Activated CD8-positive, alpha-beta memory T cell treated with anti-CD3 and anti-CD28 coated beads for 36 hours (primary cell): ENCODE data around the gene RNU6-9. TPM values are rescaled to one million over a fixed set of nuclear protein-coding genes. Genes with fewer than 3 reads are reported as not detected.

ENCODE experiments used
- CTCF ChIA-PET: fragments of 350-600 bp; sonication (Branson Sonifier 250); formaldehyde crosslinking; loops from one replicate; lab custom pipeline; 2021; ENCODE audit warnings: antibody characterized with exemption; lab: Charles Lee
- POLR2A ChIA-PET: fragments of 350-600 bp; sonication (Branson Sonifier 250); formaldehyde crosslinking; loops from one replicate; lab custom pipeline; 2021; ENCODE audit warnings: antibody characterized with exemption; lab: Charles Lee
- total RNA-seq, 2 experiments: library from RNA; stranded (reverse); gene quantifications; one replicate each; pipeline ENCODE4 v1.2.3, GENCODE V29; 2021

The RNU6-9 gene
- total RNA-seq, 2 experiments from 2014 or later: not detected

DNA sequence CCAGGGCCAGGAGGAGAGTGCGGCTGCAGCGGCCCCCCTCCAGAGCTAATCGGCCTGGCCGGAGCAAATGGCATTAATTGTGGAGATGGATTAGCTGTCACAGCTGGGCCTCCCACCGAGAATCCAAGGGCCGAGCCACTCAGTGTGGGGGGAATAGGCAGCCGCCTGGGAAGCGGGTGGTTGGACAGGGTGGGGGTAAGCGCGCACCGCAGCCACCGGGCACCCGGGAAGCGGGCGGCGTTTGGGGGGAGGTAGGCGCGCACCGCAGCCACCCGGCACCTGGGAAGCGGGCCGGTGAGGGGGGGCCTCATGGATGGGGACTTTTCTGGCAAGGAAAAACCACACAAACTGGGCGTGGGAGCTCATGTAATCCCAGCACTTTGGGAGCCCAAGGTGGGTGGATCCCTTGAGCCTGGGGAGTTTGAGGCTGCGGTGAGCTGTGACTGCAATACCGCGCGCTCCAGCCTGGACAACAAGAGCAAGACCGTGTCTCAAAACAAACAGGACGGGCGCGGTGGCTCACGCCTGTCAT lies 10.0 kb downstream of the RNU6-9 start:
- POLR2A ChIA-PET: interaction anchor here (0.9 kb wide), 1 partner anchor 10 kb away, joined by 4 read pairs; the partner anchor contains the start of genes MED16 and RNU6-9
- CTCF ChIA-PET: interaction anchor here (0.7 to 1.2 kb wide), 3 partner anchors 10 to 16 kb away, joined by 3 to 4 read pairs (median 3); partner anchors contain the start of genes MED16 and RNU6-9

DNA sequence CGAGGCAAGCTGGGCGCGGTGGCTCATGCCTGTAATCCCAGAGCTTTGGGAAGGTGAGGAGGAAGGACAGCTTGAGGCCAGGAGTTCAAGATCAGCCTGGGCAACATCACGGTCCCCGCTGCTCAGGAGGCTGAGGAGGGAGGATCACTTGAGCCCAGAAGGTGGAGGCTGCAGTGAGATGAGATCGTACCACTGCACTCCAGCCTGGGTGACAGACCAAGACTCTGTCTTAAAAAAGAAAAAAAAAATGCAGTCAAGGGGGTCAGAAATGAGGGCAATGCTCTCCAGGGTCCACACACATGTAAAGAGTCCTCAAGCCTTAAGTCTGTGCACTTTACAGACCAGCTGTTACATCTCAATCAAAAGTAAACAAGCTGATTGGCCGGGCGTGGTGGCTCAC lies 11.3 kb downstream of the RNU6-9 start:
- CTCF ChIA-PET: no interaction called here
- POLR2A ChIA-PET: interaction anchor here (0.7 kb wide), 1 partner anchor 90 kb away, joined by 4 read pairs; no protein-coding TSS in a partner anchor

DNA sequence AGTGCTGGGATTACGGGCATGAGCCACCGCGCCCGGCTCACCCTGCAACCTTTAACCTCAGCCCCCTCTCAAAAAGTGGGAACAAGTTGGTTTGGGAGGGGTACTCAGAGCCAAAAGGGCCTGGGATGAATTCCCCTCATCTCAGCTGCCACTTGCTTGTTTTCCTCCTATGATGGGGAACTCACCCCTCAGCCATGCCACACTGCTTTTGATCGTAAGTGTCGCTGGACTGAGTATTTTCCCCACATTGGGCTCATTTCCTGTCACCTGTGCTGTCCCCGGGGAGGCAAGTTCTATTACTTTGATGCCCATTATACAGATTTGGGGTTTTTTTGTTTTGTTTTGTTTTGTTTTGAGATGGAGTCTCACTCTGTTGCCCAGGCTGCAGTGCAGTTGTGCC lies 13.2 kb downstream of the RNU6-9 start:
- CTCF ChIA-PET: interaction anchor here (1.1 to 1.8 kb wide), 2 partner anchors 43 to 78 kb away, joined by 3 to 7 read pairs; no protein-coding TSS in a partner anchor
- POLR2A ChIA-PET: no interaction called here

DNA sequence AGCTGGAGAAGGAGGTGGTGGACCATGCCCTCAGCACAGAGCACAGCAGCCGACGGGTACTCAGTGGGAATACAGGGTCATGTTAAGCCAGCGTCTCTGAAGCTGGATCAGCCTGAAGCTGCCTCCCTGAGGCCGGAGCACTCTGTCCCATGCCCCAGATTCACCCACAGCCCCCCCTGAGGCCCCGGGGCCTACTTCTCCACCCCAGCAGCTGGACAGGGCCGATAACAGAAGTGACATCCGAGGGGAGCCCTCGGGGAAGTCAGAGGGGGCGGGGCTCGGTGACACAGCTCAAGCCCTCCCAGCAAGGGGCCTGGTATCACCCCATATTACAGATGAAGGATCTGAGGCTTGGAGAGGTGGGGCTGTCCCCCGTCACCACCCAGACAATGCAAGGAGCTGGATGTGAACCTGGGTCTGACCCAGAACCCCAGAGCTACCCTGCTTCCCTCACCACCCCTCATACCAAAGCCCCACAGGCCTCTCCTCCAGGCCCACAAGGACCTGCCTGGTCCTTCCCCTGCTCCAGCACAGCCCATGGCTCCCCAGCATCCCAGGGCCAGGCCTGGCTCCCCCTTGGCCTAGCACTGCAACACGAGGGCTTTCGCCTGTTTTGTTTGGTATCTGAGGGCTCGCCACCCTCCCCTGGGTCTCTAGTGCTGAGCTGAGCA lies 14.0 kb downstream of the RNU6-9 start:
- ChIA-PET POLR2A (interaction anchor here (0.7 kb wide), 1 partner anchor 44 kb away, joined by 3 read pairs; no protein-coding TSS in a partner anchor), CTCF (interaction anchor here (0.9 to 3.6 kb wide), 5 partner anchors 14 to 77 kb away, joined by 3 to 18 read pairs (median 7); partner anchors contain the start of genes MED16 and RNU6-9)

DNA sequence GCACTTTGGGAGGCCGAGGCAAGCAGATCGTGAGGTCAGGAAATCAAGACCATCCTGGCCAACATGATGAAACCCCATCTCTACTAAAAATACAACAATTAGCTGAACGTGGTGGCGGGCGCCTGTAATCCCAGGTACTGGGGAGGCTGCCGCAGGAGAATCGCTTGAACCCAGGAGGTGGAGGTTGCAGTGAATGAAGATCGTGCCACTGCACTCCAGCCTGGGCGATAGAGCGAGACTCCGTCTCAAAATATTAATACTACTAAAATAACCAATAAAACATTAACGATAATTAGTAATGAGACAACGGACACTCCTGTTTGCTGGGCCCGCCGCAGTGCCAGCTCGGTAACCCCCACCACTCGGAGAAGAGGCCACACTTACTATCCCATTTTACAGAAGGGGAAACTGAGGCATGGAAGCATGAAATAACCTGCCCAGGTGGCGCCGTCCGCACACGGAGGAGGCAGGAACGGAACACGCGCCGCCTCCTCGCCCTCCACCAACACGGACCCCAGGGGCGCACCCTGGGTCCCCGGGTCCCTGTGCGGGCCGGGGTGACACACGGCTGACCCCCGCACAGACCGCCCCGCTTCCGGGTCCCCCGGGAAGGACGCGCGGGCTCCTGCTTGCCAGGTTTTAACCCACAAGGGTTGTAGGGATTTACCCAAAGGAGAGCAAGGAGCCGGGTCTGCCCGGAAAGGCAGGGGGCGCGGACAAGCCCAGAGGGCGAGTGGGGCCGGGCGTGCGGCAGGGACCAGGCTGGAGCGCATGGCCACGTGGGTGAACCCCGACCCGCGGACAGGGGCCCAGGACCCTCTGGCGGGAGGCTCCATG lies 18.1 kb downstream of the RNU6-9 start:
- CTCF ChIA-PET: no interaction called here

DNA sequence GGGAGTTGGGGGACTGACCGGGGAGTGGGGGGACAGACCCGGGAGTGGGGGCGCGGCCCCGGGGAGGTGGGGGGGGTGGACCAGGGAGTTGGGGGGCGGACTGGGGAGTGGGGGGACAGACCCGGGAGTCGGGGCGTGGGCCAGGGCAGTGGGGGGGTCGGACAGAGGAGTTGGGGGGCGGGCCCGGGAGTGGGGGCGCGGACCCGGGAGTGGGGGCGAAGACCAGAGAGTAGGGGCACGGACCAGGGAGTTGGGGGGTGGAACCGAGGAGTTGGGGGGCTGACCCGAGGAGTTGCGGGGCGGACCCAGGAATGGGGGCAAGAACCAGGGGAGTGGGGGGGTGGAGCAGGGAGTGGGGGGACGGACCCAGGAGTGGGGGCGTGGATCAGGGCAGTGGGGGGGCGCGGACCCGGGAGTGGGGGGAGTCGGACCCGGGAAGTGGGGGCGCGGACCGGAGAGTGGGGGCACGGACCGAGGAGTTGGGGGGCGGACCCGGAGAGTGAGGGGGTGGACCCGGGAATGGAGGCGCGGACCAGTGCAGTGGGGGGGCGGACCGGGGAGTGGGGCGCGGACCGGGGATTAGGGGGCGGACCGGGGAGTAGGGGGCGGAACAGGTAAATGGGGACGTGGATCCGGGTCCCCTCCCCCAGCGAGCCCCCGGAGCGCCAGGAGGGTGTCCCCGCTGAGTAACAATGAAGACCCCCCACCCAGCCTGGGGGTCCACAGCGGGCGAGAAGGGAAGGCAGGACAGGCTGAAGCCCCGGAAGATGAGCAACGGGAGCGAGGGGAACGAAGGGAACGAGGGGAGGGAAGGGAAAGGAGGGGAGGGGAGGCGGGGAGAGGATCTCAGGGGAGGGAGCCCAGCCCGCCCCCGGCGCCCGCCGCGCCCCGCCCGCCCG lies 19.1 kb downstream of the RNU6-9 start:
- POLR2A ChIA-PET: no interaction called here
- CTCF ChIA-PET: no interaction called here

More for the DNA sequence above, 18.1 kb downstream of the RNU6-9 start:
- POLR2A ChIA-PET: no interaction called here

DNA sequence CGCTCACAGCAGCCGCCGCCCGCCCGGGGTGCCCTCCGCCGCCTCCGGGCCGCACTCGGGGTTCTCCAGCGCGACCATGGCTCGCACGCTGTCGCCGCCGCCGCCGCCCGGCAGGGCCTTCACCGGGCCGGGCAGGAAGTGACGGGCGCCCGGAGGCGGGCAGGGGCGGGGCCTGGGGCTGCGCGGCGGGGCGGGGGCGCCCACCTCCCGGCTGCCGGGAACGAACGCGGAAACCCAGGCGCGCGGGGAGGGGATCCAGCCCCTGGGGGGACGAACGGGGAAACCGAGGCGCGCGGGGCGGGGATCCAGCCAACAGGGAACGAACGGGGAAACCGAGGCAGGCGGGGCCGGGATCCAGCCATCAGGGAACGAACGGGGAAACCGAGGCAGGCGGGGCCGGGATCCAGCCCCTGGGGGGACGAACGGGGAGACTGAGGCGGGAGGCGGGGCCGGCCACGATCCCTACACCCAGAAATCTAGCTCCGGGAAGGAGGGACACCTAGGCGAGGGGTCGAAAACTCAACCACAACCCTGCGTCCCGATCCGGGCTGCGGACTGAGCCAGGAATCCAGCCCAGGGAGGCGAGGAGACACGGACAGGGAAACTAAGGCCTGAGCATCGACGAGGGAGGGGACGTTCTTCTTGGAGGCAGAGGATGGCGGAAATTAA lies 19.9 kb downstream of the RNU6-9 start, which contains the start of gene R3HDM4:
R3HDM4 (minus strand) TSS at position 140 of the 669 bp plus-strand sequence; CDS start at position 78, 62 bp downstream.
- ChIA-PET CTCF (no interaction called here), POLR2A (interaction anchor here (0.7 kb wide), 2 partner anchors 114 to 182 kb away, joined by 3 to 5 read pairs; no protein-coding TSS in a partner anchor)

DNA sequence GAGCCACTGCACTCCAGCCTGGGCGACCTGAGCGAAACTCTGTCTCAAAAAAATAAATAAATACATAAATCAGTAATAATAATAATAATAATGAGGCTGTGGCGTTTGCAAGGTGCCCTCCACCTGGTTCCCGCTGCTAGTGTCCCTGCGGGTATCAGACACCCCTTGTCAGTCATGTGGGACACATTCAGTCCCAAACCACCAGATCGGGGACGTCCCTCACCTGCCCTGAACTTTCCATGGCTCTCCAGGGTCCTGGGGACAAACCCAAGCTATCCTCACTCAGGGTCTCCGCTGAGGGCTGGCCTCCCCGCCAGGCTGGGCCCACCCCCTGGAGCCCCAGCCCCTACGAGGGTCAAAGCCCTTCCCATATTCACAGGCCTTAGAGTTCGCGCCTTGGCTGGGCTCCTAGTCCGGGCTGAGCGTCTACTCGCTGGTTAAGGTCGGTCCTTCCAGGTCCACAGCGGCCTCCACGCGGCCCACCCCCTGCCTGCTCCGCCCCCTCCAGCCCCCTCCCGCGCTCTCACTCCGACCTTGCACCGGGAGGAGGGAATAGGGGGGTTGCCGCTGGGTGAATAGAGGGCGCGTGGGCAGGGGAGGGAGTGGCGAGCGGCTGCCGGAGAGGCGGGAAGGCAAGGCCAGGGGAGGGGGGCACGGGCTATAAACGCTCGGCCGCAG lies 23.5 kb downstream of the RNU6-9 start:
- ChIA-PET POLR2A (no interaction called here), CTCF (interaction anchor here (1.0 kb wide), 1 partner anchor 54 kb away, joined by 3 read pairs; no protein-coding TSS in a partner anchor)

DNA sequence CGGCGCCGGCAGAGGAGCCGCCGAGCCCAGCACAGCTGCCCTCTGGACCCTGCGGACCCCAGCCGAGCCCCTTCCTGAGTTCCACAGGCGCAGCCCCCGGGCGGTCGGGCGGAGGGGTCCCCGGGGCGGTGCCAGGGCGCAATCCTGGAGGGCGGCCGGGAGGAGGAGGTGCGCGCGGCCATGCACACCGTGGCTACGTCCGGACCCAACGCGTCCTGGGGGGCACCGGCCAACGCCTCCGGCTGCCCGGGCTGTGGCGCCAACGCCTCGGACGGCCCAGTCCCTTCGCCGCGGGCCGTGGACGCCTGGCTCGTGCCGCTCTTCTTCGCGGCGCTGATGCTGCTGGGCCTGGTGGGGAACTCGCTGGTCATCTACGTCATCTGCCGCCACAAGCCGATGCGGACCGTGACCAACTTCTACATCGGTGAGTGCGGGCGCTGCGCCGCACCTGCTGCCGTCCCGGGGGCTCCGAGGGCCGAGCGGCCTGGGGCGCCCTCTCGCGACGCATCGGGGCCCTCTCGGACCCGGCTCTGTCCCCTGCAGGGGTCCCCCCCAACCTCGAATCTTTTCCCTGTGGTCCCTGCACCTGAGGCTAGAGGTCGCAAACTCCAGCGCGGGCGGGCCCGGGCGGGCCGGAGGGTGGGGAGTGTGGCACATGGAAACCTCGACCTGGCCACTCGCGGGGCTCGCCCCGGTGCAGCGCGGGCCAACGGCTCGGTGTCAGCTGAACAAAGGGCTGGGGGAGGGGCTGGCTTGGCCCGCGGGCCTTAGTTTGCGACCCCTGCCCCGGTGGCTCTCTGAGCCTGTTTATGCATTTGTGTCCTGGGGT lies 24.3 kb downstream of the RNU6-9 start, which contains the start of gene KISS1R:
KISS1R (plus strand) TSS at position 11 of the 829 bp plus-strand sequence; CDS start at position 181, 170 bp downstream.
- ChIA-PET CTCF (interaction anchor here (0.7 to 8.3 kb wide), 3 partner anchors 54 to 65 kb away, joined by 3 to 101 read pairs (median 20); partner anchors contain the start of gene WDR18), POLR2A (interaction anchor here (0.6 to 2.2 kb wide), 2 partner anchors 67 to 103 kb away, joined by 3 to 7 read pairs; partner anchors contain the start of gene WDR18)

DNA sequence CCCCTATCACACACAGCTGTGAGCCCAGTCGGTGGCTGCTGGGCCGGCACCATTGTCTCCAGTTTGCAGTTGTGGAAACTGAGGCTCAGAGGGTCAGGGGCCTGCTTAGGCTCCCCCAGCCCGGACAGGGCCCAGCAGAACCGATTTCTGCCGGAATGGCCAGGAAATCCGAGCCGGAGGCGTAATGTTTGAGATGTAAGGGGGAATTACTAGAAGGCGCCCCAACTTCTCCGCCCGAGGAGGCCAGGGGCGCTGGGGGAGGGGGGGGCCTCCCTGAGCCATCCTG lies 24.8 kb downstream of the RNU6-9 start:
- ChIA-PET POLR2A (interaction anchor here (2.2 kb wide), 1 partner anchor 66 kb away, joined by 7 read pairs; the partner anchor contains the start of gene WDR18), CTCF (interaction anchor here (0.7 to 8.3 kb wide), 3 partner anchors 55 to 65 kb away, joined by 3 to 101 read pairs (median 20); partner anchors contain the start of gene WDR18)

DNA sequence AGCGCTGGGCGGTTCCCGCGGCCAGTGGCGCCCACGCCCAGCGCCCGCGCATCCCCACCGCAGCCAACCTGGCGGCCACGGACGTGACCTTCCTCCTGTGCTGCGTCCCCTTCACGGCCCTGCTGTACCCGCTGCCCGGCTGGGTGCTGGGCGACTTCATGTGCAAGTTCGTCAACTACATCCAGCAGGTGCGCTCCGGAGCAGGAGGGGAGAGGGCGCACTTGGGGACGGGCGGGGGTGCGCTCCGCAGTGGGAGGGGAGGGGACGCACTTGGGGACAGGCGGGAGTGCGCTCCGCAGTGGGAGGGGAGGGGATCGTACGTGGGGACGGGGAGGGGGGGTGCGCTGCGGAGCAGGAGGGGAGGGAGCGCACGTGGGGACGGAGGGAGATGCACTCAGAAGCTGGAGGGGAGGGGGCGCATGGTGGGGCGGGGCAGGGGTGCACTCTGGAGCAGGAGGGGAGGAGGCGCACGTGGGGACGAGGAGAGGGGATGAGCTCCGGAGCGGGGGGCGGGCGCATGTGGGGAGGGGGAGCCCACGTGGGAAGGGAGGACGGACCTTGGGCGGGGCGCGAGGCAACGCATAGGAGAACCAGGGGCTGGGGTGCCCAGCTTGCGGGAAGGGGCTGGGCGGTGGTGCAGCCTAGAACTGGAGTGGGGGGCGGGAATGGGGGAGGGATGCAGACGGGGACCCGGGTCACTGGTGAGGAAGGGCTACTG lies 25.4 kb downstream of the RNU6-9 start:
- POLR2A ChIA-PET: interaction anchor here (0.7 to 2.2 kb wide), 3 partner anchors 9 to 355 kb away, joined by 3 to 7 read pairs (median 3); partner anchors contain the start of gene WDR18

DNA sequence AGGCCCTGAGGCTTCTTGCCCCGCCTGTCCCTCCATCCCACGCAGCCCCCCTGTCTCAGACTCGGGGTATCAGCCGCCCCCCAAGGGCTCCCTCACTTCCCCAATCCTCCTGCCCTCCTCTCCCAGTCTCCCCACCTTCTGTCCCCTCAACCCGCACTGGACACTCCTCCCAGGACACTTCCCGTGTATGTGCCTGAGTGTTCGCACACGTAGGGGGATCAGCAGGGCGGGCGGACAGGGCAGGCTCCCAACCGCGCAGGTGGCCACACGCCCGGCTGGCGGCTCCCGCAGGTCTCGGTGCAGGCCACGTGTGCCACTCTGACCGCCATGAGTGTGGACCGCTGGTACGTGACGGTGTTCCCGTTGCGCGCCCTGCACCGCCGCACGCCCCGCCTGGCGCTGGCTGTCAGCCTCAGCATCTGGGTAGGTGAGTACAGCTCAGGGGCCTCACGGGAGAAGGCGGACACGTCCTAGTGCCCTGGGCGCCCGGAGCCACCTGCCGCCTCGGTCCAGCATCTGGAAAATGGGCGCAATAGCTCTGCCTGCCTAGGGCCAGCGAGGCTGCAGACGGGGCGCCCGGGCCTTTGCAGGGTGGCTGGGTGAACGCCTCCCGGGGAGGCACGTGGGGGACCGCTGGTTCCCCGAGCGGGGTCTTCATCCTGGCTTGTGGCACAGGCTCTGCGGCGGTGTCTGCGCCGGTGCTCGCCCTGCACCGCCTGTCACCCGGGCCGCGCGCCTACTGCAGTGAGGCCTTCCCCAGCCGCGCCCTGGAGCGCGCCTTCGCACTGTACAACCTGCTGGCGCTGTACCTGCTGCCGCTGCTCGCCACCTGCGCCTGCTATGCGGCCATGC lies 26.1 kb downstream of the RNU6-9 start:
- ChIA-PET POLR2A (interaction anchor here (0.8 to 2.2 kb wide), 5 partner anchors 10 to 978 kb away, joined by 3 to 7 read pairs (median 4); partner anchors contain the start of genes MED16, RNU6-9 and WDR18), CTCF (interaction anchor here (0.5 to 8.3 kb wide), 11 partner anchors 14 to 275 kb away, joined by 3 to 101 read pairs (median 3); partner anchors contain the start of genes CFD, MED16 and WDR18)

More for the DNA sequence above, 25.4 kb downstream of the RNU6-9 start:
- CTCF ChIA-PET: interaction anchor here (0.6 to 8.3 kb wide), 5 partner anchors 13 to 64 kb away, joined by 3 to 101 read pairs (median 3); partner anchors contain the start of gene WDR18

DNA sequence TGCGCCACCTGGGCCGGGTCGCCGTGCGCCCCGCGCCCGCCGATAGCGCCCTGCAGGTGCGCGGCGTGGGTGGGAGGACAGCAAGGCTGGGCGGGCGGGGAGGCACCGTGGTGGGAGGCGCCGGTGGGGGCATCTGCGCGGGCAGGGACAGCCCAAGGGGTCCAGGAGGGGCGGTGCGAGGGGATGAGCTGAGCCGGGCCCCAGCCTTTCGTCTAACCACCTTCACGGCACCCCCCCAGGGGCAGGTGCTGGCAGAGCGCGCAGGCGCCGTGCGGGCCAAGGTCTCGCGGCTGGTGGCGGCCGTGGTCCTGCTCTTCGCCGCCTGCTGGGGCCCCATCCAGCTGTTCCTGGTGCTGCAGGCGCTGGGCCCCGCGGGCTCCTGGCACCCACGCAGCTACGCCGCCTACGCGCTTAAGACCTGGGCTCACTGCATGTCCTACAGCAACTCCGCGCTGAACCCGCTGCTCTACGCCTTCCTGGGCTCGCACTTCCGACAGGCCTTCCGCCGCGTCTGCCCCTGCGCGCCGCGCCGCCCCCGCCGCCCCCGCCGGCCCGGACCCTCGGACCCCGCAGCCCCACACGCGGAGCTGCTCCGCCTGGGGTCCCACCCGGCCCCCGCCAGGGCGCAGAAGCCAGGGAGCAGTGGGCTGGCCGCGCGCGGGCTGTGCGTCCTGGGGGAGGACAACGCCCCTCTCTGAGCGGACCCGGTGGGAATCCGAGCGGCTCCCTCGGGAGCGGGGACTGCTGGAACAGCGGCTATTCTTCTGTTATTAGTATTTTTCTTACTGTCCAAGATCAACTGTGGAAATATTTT lies 27.0 kb downstream of the RNU6-9 start:
- CTCF ChIA-PET: interaction anchor here (0.5 to 8.3 kb wide), 11 partner anchors 28 to 275 kb away, joined by 3 to 101 read pairs (median 5); partner anchors contain the start of genes CFD, MED16 and WDR18
- POLR2A ChIA-PET: interaction anchor here (0.8 to 2.2 kb wide), 6 partner anchors 11 to 977 kb away, joined by 3 to 7 read pairs (median 4); partner anchors contain the start of genes MED16, RNU6-9 and WDR18
